Colonic mucosa (tissue), 4 donors: ENCODE results near the gene SUSD2. TPM values are rescaled to one million over a fixed set of nuclear protein-coding genes. Genes with fewer than 3 reads are reported as not detected.

ENCODE experiments used
- DNase-seq: peaks from one replicate; pipeline ENCODE4 v3.0.0-alpha.2; 2020
- H3K27ac ChIP-seq: fragments of 200-600 bp; one replicate; pipeline ENCODE4 v1.8.0; 2021
- H3K27me3 ChIP-seq: fragments of 200-600 bp; one replicate; pipeline ENCODE4 v1.8.0; 2021
- H3K36me3 ChIP-seq: fragments of 200-600 bp; one replicate; pipeline ENCODE4 v1.8.0; 2021
- H3K4me1 ChIP-seq: fragments of 200-600 bp; one replicate; pipeline ENCODE4 v1.8.0; 2021; ENCODE audit warnings: mild to moderate bottlenecking
- H3K4me3 ChIP-seq: fragments of 200-600 bp; one replicate; pipeline ENCODE4 v1.8.0; 2021
- H3K9ac ChIP-seq, 2 donors: one replicate each; pipeline ENCODE4 v1.7.0; 2013; ENCODE audit warnings: control low read depth in 2 of 2, low read depth in 2 of 2, low read length in 2 of 2
- H3K9me3 ChIP-seq: fragments of 200-600 bp; one replicate; pipeline ENCODE4 v1.8.0; 2021
- intact Hi-C: fragments of 100-400 bp; cut with DNase I; formaldehyde crosslinking; loops from one replicate; pipeline ENCODE4 v1.14.1; 2022
- total RNA-seq, 2 donors: library from RNA; stranded (reverse); fragmentation: NEBNext Ultra II Directional in 1 of 2; extraction: Animal tissue kit (Norgen Biotek cat#: 25700) in 1 of 2; gene quantifications; one replicate each; pipeline ENCODE4 v1.2.1, GENCODE V29; 2021
- TF ChIP-seq, protein P1 (sequence below): fragments of 200-600 bp; IDR thresholded peaks from one replicate; pipeline ENCODE4 v1.8.0; 2022; ENCODE audit warnings: antibody characterized with exemption, mild to moderate bottlenecking
- donor health status: healthy.
- donor health status: DM: no; HTN: no; CAD: no.
- donor health status: DM: no; HTN: no; CAD: no.

Gene SUSD2
- total RNA-seq, 2 donors from 2014 or later, result 1.2 to 2.4 TPM

GRCh38 chr22:24225044-24225601 is 43.8 kb downstream of the SUSD2 start:
- no peak overlapping the region for H3K27ac ChIP-seq
- H3K4me1 ChIP-seq, result no peaks in the 10 kb centered on the region
- H3K9me3 ChIP-seq, result no peaks in the 10 kb centered on the region
- no peaks in the 10 kb centered on the region for H3K27me3 ChIP-seq
- TF ChIP-seq, protein P1, sequence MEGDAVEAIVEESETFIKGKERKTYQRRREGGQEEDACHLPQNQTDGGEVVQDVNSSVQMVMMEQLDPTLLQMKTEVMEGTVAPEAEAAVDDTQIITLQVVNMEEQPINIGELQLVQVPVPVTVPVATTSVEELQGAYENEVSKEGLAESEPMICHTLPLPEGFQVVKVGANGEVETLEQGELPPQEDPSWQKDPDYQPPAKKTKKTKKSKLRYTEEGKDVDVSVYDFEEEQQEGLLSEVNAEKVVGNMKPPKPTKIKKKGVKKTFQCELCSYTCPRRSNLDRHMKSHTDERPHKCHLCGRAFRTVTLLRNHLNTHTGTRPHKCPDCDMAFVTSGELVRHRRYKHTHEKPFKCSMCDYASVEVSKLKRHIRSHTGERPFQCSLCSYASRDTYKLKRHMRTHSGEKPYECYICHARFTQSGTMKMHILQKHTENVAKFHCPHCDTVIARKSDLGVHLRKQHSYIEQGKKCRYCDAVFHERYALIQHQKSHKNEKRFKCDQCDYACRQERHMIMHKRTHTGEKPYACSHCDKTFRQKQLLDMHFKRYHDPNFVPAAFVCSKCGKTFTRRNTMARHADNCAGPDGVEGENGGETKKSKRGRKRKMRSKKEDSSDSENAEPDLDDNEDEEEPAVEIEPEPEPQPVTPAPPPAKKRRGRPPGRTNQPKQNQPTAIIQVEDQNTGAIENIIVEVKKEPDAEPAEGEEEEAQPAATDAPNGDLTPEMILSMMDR, result no peak
- DNase-seq, result no peak
- no peak overlapping the region for H3K9ac ChIP-seq
- intact Hi-C loops, result no loop called here
- H3K4me3 ChIP-seq, result no peak overlapping the region
- no peaks in the 10 kb centered on the region for H3K36me3 ChIP-seq

DNA sequence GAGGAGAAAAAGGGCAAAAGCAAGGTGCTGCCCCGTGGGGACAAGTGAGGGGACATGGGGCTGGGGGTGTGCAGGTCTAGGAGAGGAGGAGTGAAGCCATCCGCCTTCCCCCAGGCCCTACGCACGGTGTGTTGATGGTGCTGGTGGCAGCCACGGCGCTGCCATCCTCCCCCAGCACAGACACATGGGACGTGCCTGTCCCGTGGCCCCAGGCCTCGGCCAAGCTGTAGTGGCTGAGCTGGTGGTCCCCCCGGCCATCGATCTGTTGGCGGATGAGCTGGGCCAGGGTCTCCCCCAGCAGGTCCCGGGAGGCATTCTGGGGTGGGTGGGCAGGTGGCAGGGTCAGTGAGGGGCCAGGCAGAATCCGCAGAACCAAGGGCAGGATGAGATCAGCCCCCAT is 44.7 kb downstream of the SUSD2 start:
- no peak overlapping the region for H3K27ac ChIP-seq
- no peaks in the 10 kb centered on the region for H3K4me1 ChIP-seq
- TF ChIP-seq, protein P1, result no peak
- DNase-seq, result no peak
- no peak overlapping the region for H3K4me3 ChIP-seq
- H3K9me3 ChIP-seq, result no peaks in the 10 kb centered on the region
- H3K27me3 ChIP-seq, result no peaks in the 10 kb centered on the region
- H3K9ac ChIP-seq, result no peak overlapping the region
- intact Hi-C loops, result no loop called here
- no peaks in the 10 kb centered on the region for H3K36me3 ChIP-seq

- no peak overlapping the region for H3K27ac ChIP-seq
- H3K27me3 ChIP-seq, result no peaks in the 10 kb centered on the region
- TF ChIP-seq, protein P1, result peak; percentile 37
- H3K9me3 ChIP-seq, result no peaks in the 10 kb centered on the region
- intact Hi-C loops, result loop anchor here (5.0 kb wide), 1 partner anchor 39 kb away; no protein-coding TSS in a partner anchor
- H3K36me3 ChIP-seq, result no peaks in the 10 kb centered on the region
- DNase-seq, result peak; percentile 60
- H3K4me1 ChIP-seq, result no peaks in the 10 kb centered on the region
- no peak overlapping the region for H3K9ac ChIP-seq
- H3K4me3 ChIP-seq, result no peak overlapping the region
Observed at GRCh38 chr22:24230911-24231656, 49.8 kb downstream of the SUSD2 start.

DNA sequence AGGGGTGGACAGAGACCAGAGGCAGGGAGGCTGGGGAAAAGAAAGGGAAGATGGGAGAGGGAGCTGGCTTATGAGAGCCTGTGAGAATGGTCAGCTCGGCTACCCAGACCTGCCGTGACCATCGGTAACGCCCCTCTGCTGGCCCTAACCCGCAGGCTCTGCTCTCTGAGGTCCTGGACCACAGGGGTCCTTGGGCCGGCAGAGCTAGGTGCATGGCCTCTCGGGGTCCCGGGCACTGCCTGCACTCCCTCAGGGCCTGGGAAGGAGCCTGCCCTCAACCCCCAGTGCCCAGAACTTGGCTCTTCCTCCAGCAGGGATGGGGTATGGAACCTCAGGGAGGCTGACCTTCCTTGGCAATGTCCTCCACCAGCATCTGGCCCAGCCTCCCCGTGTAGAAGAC is 50.4 kb downstream of the SUSD2 start:
- no peak overlapping the region for H3K9ac ChIP-seq
- H3K4me1 ChIP-seq, result no peaks in the 10 kb centered on the region
- intact Hi-C loops, result loop anchor here (5.0 kb wide), 1 partner anchor 39 kb away; no protein-coding TSS in a partner anchor
- no peak overlapping the region for H3K27ac ChIP-seq
- H3K9me3 ChIP-seq, result no peaks in the 10 kb centered on the region
- no peaks in the 10 kb centered on the region for H3K36me3 ChIP-seq
- DNase-seq, result no peak
- H3K27me3 ChIP-seq, result no peaks in the 10 kb centered on the region
- TF ChIP-seq, protein P1, result no peak
- no peak overlapping the region for H3K4me3 ChIP-seq

- Histone ChIP-seq H3K36me3 (no peaks in the 10 kb centered on the region), H3K4me3 (no peak overlapping the region), H3K27ac (no peak overlapping the region), H3K4me1 (no peaks in the 10 kb centered on the region), H3K9ac (no peak overlapping the region), H3K9me3 (no peaks in the 10 kb centered on the region), H3K27me3 (no peaks in the 10 kb centered on the region)
- no peak for DNase-seq
- intact Hi-C loops, result loop anchor here (5.0 kb wide), 1 partner anchor 40 kb away; no protein-coding TSS in a partner anchor
- TF ChIP-seq, protein P1, result no peak
Observed at GRCh38 chr22:24232124-24232523, 50.8 kb downstream of the SUSD2 start.
